ENCODE measurements around the gene ORM2. TPM values are rescaled to one million over a fixed set of nuclear protein-coding genes. Genes with fewer than 3 reads are reported as not detected.

Gene ORM2
- total RNA-seq, 2 experiments from 2014 or later = not detected

GRCh38 chr9:114309096-114309495, 20.6 kb upstream of the ORM2 start:
- ATAC-seq = no peak
- DNase-seq = no peak
- no peak overlapping the region for H3K27ac Mint-ChIP-seq

DNA sequence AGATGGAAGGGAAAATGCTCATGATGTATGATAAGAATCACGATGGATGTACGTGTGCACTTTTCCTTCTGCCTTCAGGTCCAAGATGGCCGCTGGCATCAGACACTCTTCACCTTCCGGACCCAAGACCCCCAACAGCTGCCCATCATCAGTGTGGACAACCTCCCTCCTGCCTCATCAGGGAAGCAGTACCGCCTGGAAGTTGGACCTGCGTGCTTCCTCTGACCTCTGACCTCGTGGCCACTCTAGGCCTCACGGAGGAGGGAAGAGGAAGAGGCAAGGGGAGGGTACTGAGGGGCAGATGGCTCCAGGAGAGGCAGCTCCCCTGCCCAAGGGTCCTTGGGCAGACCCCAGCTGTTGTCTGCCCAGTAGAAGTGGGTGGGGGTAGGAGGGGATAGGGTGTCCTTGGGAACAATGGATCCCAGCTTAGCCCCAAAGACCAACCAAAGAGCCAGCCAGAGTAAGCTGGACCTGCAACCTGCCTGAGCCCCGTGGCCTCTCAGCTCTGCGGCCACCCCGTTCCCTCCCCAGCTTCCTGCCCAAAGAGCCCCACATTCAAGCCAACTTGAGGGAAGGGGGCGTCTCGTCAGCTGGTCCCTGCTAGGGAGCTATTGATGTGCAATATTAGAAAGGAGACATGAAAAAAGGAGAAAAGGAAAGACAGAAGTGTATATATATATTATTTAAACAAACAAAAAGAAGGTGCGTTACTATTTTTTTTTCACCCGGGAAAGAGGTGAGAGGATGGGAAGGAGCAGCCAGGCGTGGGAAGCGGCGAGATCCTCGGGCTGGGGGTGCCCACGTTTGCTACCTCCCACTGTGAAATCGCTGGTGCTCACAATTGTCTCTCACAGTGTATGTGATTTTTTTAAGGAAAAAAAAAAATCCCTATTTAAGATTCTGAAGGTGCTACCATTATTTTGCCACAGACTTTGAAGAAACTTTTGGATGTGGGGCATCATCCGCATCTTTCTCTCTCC, 18.9 kb upstream of the ORM2 start:
- POLR2A ChIA-PET = no interaction called here
- Mint-ChIP-seq H3K36me3 (ENCODE audit: low read depth) (no peaks in the 10 kb centered on the region), H3K4me3 (no peak overlapping the region), H3K9me3 (ENCODE audit: insufficient read depth) (no peaks in the 10 kb centered on the region), H3K27me3 (ENCODE audit: low read depth) (no peaks in the 10 kb centered on the region), H3K27ac (no peak overlapping the region), H3K4me1 (ENCODE audit: low read depth) (no peaks in the 10 kb centered on the region)
- CTCF ChIA-PET = interaction anchor here (0.8 kb wide), 1 partner anchor 95 kb away, joined by 3 read pairs; no protein-coding TSS in a partner anchor
- DNase-seq (no peak), ATAC-seq (no peak)

More at GRCh38 chr9:114309096-114309495, 20.6 kb upstream of the ORM2 start:
- Mint-ChIP-seq H3K9me3 (ENCODE audit: insufficient read depth) (no peaks in the 10 kb centered on the region), H3K4me3 (no peak overlapping the region), H3K4me1 (ENCODE audit: low read depth) (no peaks in the 10 kb centered on the region), H3K36me3 (ENCODE audit: low read depth) (no peaks in the 10 kb centered on the region), H3K27me3 (ENCODE audit: low read depth) (no peaks in the 10 kb centered on the region)
- ChIA-PET POLR2A (no interaction called here), CTCF (no interaction called here)

DNA sequence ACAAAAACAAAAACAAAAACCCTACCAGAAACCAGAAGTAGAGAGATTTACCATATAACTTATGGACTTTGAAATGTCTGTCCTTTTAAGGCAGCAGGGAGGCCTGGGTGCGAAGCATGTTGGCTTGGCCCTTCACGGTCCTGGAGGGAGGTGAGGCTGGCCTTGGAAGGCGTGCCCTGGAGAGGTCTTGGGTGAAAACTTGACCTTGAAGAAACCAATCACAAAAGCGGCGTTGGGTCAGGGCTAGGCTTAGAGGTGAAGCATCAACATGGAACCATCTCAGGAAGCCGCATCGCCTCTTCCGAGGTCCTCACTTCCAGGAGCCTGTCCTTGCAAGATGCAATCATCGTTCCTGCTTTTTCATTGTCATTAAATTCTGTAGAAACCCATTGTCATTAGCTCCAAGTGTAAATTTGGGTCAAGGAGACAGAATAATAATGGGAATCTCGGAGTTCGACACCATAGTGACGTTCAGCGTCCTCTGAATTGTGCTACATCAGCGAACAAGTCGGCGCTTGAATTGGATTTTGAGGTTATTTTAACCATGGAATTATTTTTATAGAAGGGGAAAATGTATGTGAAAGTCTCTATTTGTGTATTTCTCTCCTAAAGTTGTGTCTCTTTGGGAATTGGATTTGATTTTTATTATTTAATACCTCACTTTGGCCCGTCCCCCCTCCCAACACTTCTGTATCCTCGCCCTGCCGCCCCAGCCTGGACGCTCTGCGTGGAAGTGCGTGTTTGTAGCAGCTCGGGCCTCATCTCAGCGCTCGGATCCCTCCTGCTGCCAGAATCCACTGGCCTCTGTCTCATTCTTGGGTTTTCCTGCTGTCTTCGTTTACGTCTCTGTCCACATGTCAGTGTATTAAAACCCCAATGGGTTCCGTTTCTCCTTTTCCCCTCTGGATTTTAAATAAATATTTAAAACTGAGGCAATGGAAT, 17.8 kb upstream of the ORM2 start:
- Mint-ChIP-seq H3K36me3 (ENCODE audit: low read depth) (no peaks in the 10 kb centered on the region), H3K27ac (no peak overlapping the region), H3K4me3 (no peak overlapping the region), H3K9me3 (ENCODE audit: insufficient read depth) (no peaks in the 10 kb centered on the region), H3K4me1 (ENCODE audit: low read depth) (no peaks in the 10 kb centered on the region), H3K27me3 (ENCODE audit: low read depth) (no peaks in the 10 kb centered on the region)
- CTCF ChIA-PET = no interaction called here
- ATAC-seq = no peak
- POLR2A ChIA-PET = no interaction called here
- DNase-seq = no peak

DNA sequence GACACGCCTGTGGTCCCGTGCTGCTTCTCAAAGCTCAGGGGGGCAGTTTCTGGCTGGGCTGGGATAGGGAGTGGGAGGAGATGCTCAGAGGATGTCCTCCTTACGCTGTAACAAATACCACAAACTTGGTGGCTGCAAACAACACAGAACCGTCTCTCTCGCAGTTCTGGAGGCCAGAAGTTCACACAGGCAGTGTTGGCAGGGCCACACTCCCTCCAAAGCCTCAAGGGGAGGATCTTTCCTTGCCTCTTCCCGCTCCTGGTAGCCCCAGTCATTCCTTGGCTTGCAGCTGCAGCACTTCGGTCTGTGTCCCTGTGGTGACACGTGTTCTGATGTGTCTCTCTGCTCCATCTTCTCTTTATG, 17.2 kb upstream of the ORM2 start:
- Mint-ChIP-seq H3K27ac (no peak overlapping the region), H3K27me3 (ENCODE audit: low read depth) (no peaks in the 10 kb centered on the region), H3K36me3 (ENCODE audit: low read depth) (no peaks in the 10 kb centered on the region), H3K4me1 (ENCODE audit: low read depth) (no peaks in the 10 kb centered on the region), H3K9me3 (ENCODE audit: insufficient read depth) (no peaks in the 10 kb centered on the region), H3K4me3 (no peak overlapping the region)
- ChIA-PET CTCF (no interaction called here), POLR2A (no interaction called here)
- DNase-seq (no peak), ATAC-seq (no peak)

- Mint-ChIP-seq H3K27me3 (ENCODE audit: low read depth) (no peaks in the 10 kb centered on the region), H3K9me3 (ENCODE audit: insufficient read depth) (no peaks in the 10 kb centered on the region), H3K36me3 (ENCODE audit: low read depth) (no peaks in the 10 kb centered on the region), H3K4me3 (no peak overlapping the region), H3K27ac (no peak overlapping the region), H3K4me1 (ENCODE audit: low read depth) (peaks cover 5% of the 10 kb centered on the region)
- ChIA-PET POLR2A (no interaction called here), CTCF (no interaction called here)
- DNase-seq (no peak), ATAC-seq (no peak)
Observed at GRCh38 chr9:114313186-114313585, 16.5 kb upstream of the ORM2 start.

GRCh38 chr9:114314256-114314867, 15.3 kb upstream of the ORM2 start:
- peaks cover 5% of the 10 kb centered on the region for H3K4me1 Mint-ChIP-seq (ENCODE audit: low read depth)
- no peaks in the 10 kb centered on the region for H3K27me3 Mint-ChIP-seq (ENCODE audit: low read depth)
- ChIA-PET POLR2A (no interaction called here), CTCF (interaction anchor here (1.3 to 1.6 kb wide), 2 partner anchors 10 to 23 kb away, joined by 3 to 7 read pairs; no protein-coding TSS in a partner anchor)
- no peak for ATAC-seq
- no peak for DNase-seq
- H3K36me3 Mint-ChIP-seq (ENCODE audit: low read depth) = no peaks in the 10 kb centered on the region
- no peaks in the 10 kb centered on the region for H3K9me3 Mint-ChIP-seq (ENCODE audit: insufficient read depth)
- H3K4me3 Mint-ChIP-seq = no peak overlapping the region
- H3K27ac Mint-ChIP-seq = no peak overlapping the region

DNA sequence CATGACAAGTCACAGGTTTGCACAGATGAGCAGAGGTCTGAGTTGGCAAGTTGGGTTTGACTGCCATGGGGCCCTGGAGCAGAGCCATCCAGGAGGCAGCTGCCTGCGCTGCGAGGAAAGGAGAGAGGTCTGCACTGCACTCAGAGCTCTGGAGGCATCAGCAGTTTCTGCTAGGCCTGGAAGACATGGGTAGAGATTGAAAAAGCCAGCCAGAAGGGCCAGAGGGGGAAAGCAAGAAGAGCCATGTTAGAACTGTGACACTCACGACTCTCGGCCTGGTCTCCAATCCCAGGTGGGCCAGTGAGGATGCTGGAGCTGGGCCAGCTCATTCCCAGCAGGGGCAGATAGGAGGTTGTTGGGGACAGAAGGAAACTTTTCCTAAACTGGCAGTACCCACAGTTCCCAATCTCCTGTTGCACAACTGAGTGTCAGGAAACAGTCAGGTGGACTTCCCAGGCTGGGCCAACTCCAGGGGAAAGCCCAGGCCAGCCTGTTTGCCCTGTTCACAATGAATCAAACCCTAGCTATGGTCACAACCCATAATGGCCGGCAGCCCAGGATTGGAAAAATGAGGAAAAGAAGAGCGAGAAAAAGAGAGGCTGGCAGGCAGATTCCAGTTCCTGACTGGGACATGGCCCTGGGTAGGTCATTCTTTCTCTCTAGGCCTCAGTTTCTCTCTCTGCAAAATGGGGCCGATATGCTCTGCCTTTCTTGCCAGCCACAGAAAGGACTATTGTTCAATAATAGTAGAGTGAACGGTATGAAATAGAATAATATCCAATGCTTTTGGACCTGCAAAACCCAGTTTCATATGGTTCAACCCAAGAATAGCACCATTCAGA, 14.6 kb upstream of the ORM2 start:
- POLR2A ChIA-PET = no interaction called here
- no peaks in the 10 kb centered on the region for H3K36me3 Mint-ChIP-seq (ENCODE audit: low read depth)
- DNase-seq (no peak), ATAC-seq (no peak)
- no peaks in the 10 kb centered on the region for H3K27me3 Mint-ChIP-seq (ENCODE audit: low read depth)
- H3K9me3 Mint-ChIP-seq (ENCODE audit: insufficient read depth) = no peaks in the 10 kb centered on the region
- no peak overlapping the region for H3K27ac Mint-ChIP-seq
- CTCF ChIA-PET = interaction anchor here (1.3 to 1.6 kb wide), 2 partner anchors 9 to 24 kb away, joined by 3 to 7 read pairs; no protein-coding TSS in a partner anchor
- peaks cover 5% of the 10 kb centered on the region for H3K4me1 Mint-ChIP-seq (ENCODE audit: low read depth)
- H3K4me3 Mint-ChIP-seq = no peak overlapping the region

- ATAC-seq (no peak), DNase-seq (no peak)
- H3K36me3 Mint-ChIP-seq (ENCODE audit: low read depth) = no peaks in the 10 kb centered on the region
- CTCF ChIA-PET = interaction anchor here (1.3 to 1.4 kb wide), 3 partner anchors 11 to 25 kb away, joined by 3 to 7 read pairs (median 7); no protein-coding TSS in a partner anchor
- no peak overlapping the region for H3K27ac Mint-ChIP-seq
- peaks cover 5% of the 10 kb centered on the region for H3K4me1 Mint-ChIP-seq (ENCODE audit: low read depth)
- H3K4me3 Mint-ChIP-seq = no peak overlapping the region
- POLR2A ChIA-PET = no interaction called here
- no peaks in the 10 kb centered on the region for H3K9me3 Mint-ChIP-seq (ENCODE audit: insufficient read depth)
- no peaks in the 10 kb centered on the region for H3K27me3 Mint-ChIP-seq (ENCODE audit: low read depth)
Observed at GRCh38 chr9:114315723-114316363, 13.8 kb upstream of the ORM2 start.

GRCh38 chr9:114316605-114317230, 13.0 kb upstream of the ORM2 start:
- POLR2A ChIA-PET = no interaction called here
- no peaks in the 10 kb centered on the region for H3K27me3 Mint-ChIP-seq (ENCODE audit: low read depth)
- no peaks in the 10 kb centered on the region for H3K36me3 Mint-ChIP-seq (ENCODE audit: low read depth)
- no peaks in the 10 kb centered on the region for H3K9me3 Mint-ChIP-seq (ENCODE audit: insufficient read depth)
- CTCF ChIA-PET = interaction anchor here (1.4 kb wide), 2 partner anchors 12 to 26 kb away, joined by 3 to 7 read pairs; no protein-coding TSS in a partner anchor
- ATAC-seq (no peak), DNase-seq (no peak)
- H3K27ac Mint-ChIP-seq = no peak overlapping the region
- no peak overlapping the region for H3K4me3 Mint-ChIP-seq
- peaks cover 5% of the 10 kb centered on the region for H3K4me1 Mint-ChIP-seq (ENCODE audit: low read depth)

- ChIA-PET CTCF (no interaction called here), POLR2A (no interaction called here)
- no peak overlapping the region for H3K27ac Mint-ChIP-seq
Observed at GRCh38 chr9:114317665-114318357, 11.9 kb upstream of the ORM2 start.

More at GRCh38 chr9:114317665-114318357, 11.9 kb upstream of the ORM2 start:
- Mint-ChIP-seq H3K36me3 (ENCODE audit: low read depth) (no peaks in the 10 kb centered on the region), H3K9me3 (ENCODE audit: insufficient read depth) (no peaks in the 10 kb centered on the region), H3K27me3 (ENCODE audit: low read depth) (no peaks in the 10 kb centered on the region), H3K4me1 (ENCODE audit: low read depth) (peaks cover 5% of the 10 kb centered on the region), H3K4me3 (no peak overlapping the region)
- DNase-seq (no peak), ATAC-seq (no peak)

All from activated CD8-positive, alpha-beta T cell treated with anti-CD3 and anti-CD28 coated beads, Interleukin-2, amount 10 ng/mL, durations not matched to agents 7 days and 5 days (primary cell).